SK-N-SH (cell line): ENCODE data around the gene PPIL4. TPM values are rescaled to one million over a fixed set of nuclear protein-coding genes. Genes with fewer than 3 reads are reported as not detected.

Source experiments
- CTCF ChIA-PET: fragments of 300-600, 350-600 bp; formaldehyde crosslinking; extraction: SDS; loops from one replicate; lab custom pipeline; 2021; lab: Yijun Ruan, JAX
- POLR2A ChIA-PET: fragments of 350-600 bp; sonication (Branson Sonifier 250); formaldehyde crosslinking; extraction: SDS; loops from one replicate; lab custom pipeline; 2020; ENCODE audit warnings: antibody characterized with exemption, inconsistent platforms; lab: Yijun Ruan, JAX
- DNase-seq: peaks from one replicate; pipeline ENCODE4 v3.0.0; 2012
- H2AFZ ChIP-seq: fragments of 200-600 bp; sonication (generic); 2 replicates; pipeline ENCODE4 v1.8.1; 2016; ENCODE audit warnings: antibody characterized with exemption, mild to moderate bottlenecking, low read depth
- H3F3A ChIP-seq: fragments of 200-600 bp; sonication (generic); replicated peaks from 2 replicates; pipeline ENCODE3; 2016; ENCODE audit warnings: antibody characterized with exemption, mild to moderate bottlenecking; ENCODE audit not compliant: insufficient read depth
- H3K27ac ChIP-seq, 2 experiments: fragments of 200-500 bp in 1 of 2; fragments of 200-600 bp in 1 of 2; sonication (Bioruptor generic) in 1 of 2; sonication (generic), shearing (Covaris generic) in 1 of 2; 2 replicates each; pipeline versions ENCODE4 v1.5.1 to v1.6.1; 2014 to 2016; ENCODE audit warnings: low read depth in 2 of 2, inconsistent platforms in 1 of 2, low read length in 1 of 2, mild to moderate bottlenecking in 1 of 2, mixed read lengths in 1 of 2
- H3K27me3 ChIP-seq: fragments of 200-600 bp; sonication (generic), shearing (Covaris generic); 2 replicates; pipeline ENCODE4 v1.6.1; 2016; ENCODE audit warnings: mixed run types; ENCODE audit not compliant: insufficient read depth
- H3K36me3 ChIP-seq, 2 experiments: fragments of 200-500 bp in 1 of 2; fragments of 200-600 bp in 1 of 2; sonication (Bioruptor generic) in 1 of 2; sonication (generic) in 1 of 2; replicated peaks in 1 of 2; 2 replicates each; pipeline versions ENCODE3 to v1.5.1; 2014 to 2016; ENCODE audit warnings: low read length in 1 of 2, mild to moderate bottlenecking in 1 of 2; ENCODE audit not compliant: insufficient read depth in 2 of 2, control insufficient read depth in 1 of 2
- H3K4me1 ChIP-seq, 2 experiments: fragments of 200-500 bp in 1 of 2; fragments of 200-600 bp in 1 of 2; sonication (Bioruptor generic) in 1 of 2; sonication (generic), shearing (Covaris generic) in 1 of 2; 2 replicates each; pipeline versions ENCODE4 v1.5.1 to v1.6.1; 2014 to 2016; ENCODE audit warnings: low read depth in 1 of 2, low read length in 1 of 2, mixed run types in 1 of 2; ENCODE audit not compliant: insufficient read depth in 2 of 2, control insufficient read depth in 1 of 2
- H3K4me2 ChIP-seq: fragments of 200-600 bp; sonication (generic), shearing (Covaris generic); 2 replicates; pipeline ENCODE4 v1.6.1; 2017; ENCODE audit warnings: mixed run types
- H3K4me3 ChIP-seq, 2 experiments: fragments of 200-500 bp in 1 of 2; fragments of 200-600 bp in 1 of 2; sonication (Bioruptor generic) in 1 of 2; sonication (generic), shearing (Covaris generic) in 1 of 2; 2 replicates each; pipeline versions ENCODE4 v1.5.1 to v1.8.1; 2014 to 2016; ENCODE audit warnings: low read depth in 2 of 2, inconsistent platforms in 1 of 2, low read length in 1 of 2, mild to moderate bottlenecking in 1 of 2, mixed read lengths in 1 of 2, moderate library complexity in 1 of 2
- H3K79me2 ChIP-seq: fragments of 200-600 bp; sonication (generic); 2 replicates; pipeline ENCODE4 v1.8.1; 2017; ENCODE audit warnings: mild to moderate bottlenecking; ENCODE audit not compliant: insufficient read depth
- H3K9ac ChIP-seq: fragments of 200-600 bp; sonication (generic); 2 replicates; pipeline ENCODE4 v1.6.1; 2017; ENCODE audit warnings: mixed run types
- H3K9me2 ChIP-seq: fragments of 200-600 bp; sonication (generic); 2 replicates; pipeline ENCODE4 v1.6.1; 2017; ENCODE audit warnings: mixed run types
- H3K9me3 ChIP-seq: fragments of 200-600 bp; sonication (generic); 2 replicates; pipeline ENCODE4 v1.6.1; 2017; ENCODE audit warnings: mixed run types, mild to moderate bottlenecking, moderate library complexity
- H4K20me1 ChIP-seq: fragments of 200-600 bp; sonication (generic); 2 replicates; pipeline ENCODE4 v1.6.1; 2017; ENCODE audit warnings: mild to moderate bottlenecking, mixed run types; ENCODE audit not compliant: insufficient read depth
- CHD2 ChIP-seq: fragments of 150-350 bp; IDR thresholded peaks from 2 replicates; pipeline ENCODE4 v1.6.1; 2018; ENCODE audit warnings: low read length; ENCODE audit not compliant: partially characterized antibody
- CTCF ChIP-seq: fragments of 200-600 bp; sonication (generic); IDR thresholded peaks from 2 replicates; pipeline ENCODE4 v1.6.1; 2017; ENCODE audit warnings: antibody characterized with exemption, mild to moderate bottlenecking, moderate library complexity
- ELF1 ChIP-seq: IDR thresholded peaks from 2 replicates; pipeline ENCODE4 v1.4.0; 2012
- EP300 ChIP-seq, 2 experiments: IDR thresholded peaks; 2 replicates each; pipeline versions ENCODE4 v1.4.0 to v1.6.1; 2012; ENCODE audit warnings: borderline replicate concordance in 1 of 2, low read depth in 1 of 2, low read length in 1 of 2
- FOXJ3 ChIP-seq: sonication (generic); formaldehyde crosslinking; IDR thresholded peaks from 2 replicates; pipeline ENCODE4 v1.5.1; 2020; ENCODE audit warnings: mild to moderate bottlenecking, missing genetic modification reagents
- FOXM1 ChIP-seq: IDR thresholded peaks from 2 replicates; pipeline ENCODE4 v1.4.0; 2012; ENCODE audit warnings: low read depth, mild to moderate bottlenecking
- MEF2A ChIP-seq: IDR thresholded peaks from 2 replicates; pipeline ENCODE4 v1.4.0; 2012; ENCODE audit warnings: low read depth, borderline replicate concordance
- NFIC ChIP-seq: IDR thresholded peaks from 2 replicates; pipeline ENCODE4 v1.4.0; 2012; ENCODE audit warnings: borderline replicate concordance
- NRF1 ChIP-seq: IDR thresholded peaks from 2 replicates; pipeline ENCODE4 v1.6.1; 2012; ENCODE audit warnings: low read depth, mild to moderate bottlenecking, low read length
- PBX3 ChIP-seq: IDR thresholded peaks from 2 replicates; pipeline ENCODE4; 2012
- REST ChIP-seq: IDR thresholded peaks from 2 replicates; pipeline ENCODE4 v1.6.1; 2012; ENCODE audit warnings: mild to moderate bottlenecking, low read depth, low read length, moderate library complexity
- TEAD4 ChIP-seq: IDR thresholded peaks from 2 replicates; pipeline ENCODE4 v1.4.0; 2012; ENCODE audit warnings: mild to moderate bottlenecking, borderline replicate concordance; ENCODE audit not compliant: insufficient read depth
- USF2 ChIP-seq: fragments of 150-350 bp; IDR thresholded peaks from 2 replicates; pipeline ENCODE4 v1.6.1; 2017; ENCODE audit warnings: antibody characterized with exemption, low read length, low read depth, borderline replicate concordance
- YY1 ChIP-seq: IDR thresholded peaks from 2 replicates; pipeline ENCODE4 v1.4.0; 2012; ENCODE audit warnings: low read depth, mild to moderate bottlenecking
- WGBS: methylation state at CpG from one replicate; pipeline ENCODE4 v1.1.6; 2017; ENCODE audit warnings: low lambda C conversion rate; 5-methylcytosine and 5-hydroxymethylcytosine counted together
- polyA plus RNA-seq, 3 experiments: library from polyadenylated mRNA; depleted of rRNA; stranded (reverse); fragments of >200 nt; gene quantifications; 2 replicates each; pipeline ENCODE4 v1.2.3, GENCODE V29; 2012

PPIL4 gene
- polyA plus RNA-seq, 1 of the 3 experiments (the other 2 are of a cell fraction) = 3.3 TPM

GRCh38 chr6:149563928-149564325 is 18.1 kb upstream of the PPIL4 start:
- peaks cover 24% of the 10 kb centered on the region for H3K79me2 ChIP-seq
- TF ChIP-seq PBX3 = peak; percentile 49
- no peak for TF ChIP-seq CTCF
- H3K4me1 ChIP-seq = peaks cover 2 to 4% of the 10 kb centered on the region in 2 experiments; a peak in 3 of 4 replicates
- no peak overlapping the region; the same call in 1 of the 2 replicates for H3K9ac ChIP-seq
- H3K9me3 ChIP-seq = no peaks in the 10 kb centered on the region
- H3K9me2 ChIP-seq = no peaks in the 10 kb centered on the region
- WGBS = 28% methylated on average over 3 of the region's 3 CpGs
- no peaks in the 10 kb centered on the region for H3K36me3 ChIP-seq
- H4K20me1 ChIP-seq = peaks cover 11% of the 10 kb centered on the region; the same call in 1 of the 2 replicates
- ChIA-PET CTCF (interaction anchor here (0.7 to 2.0 kb wide), 3 partner anchors 18 to 302 kb away, joined by 3 to 9 read pairs (median 3); partner anchors contain the start of gene PPIL4), POLR2A (no interaction called here)
- peak overlapping the region; percentile 63; the same call in 1 of the 2 replicates for H2AFZ ChIP-seq
- peak overlapping the region; percentile 66; the same call in 1 of the 2 replicates for H3K4me2 ChIP-seq
- no peaks in the 10 kb centered on the region for H3K27me3 ChIP-seq
- H3K27ac ChIP-seq = peak overlapping the region in 1 of 2 experiments; percentile 86; a peak in 2 of 4 replicates
- H3K4me3 ChIP-seq = peak overlapping the region in 1 of 2 experiments; percentile 16; a peak in 1 of 4 replicates
- DNase-seq = no peak
- H3F3A ChIP-seq = peaks cover 33% of the 10 kb centered on the region

DNA sequence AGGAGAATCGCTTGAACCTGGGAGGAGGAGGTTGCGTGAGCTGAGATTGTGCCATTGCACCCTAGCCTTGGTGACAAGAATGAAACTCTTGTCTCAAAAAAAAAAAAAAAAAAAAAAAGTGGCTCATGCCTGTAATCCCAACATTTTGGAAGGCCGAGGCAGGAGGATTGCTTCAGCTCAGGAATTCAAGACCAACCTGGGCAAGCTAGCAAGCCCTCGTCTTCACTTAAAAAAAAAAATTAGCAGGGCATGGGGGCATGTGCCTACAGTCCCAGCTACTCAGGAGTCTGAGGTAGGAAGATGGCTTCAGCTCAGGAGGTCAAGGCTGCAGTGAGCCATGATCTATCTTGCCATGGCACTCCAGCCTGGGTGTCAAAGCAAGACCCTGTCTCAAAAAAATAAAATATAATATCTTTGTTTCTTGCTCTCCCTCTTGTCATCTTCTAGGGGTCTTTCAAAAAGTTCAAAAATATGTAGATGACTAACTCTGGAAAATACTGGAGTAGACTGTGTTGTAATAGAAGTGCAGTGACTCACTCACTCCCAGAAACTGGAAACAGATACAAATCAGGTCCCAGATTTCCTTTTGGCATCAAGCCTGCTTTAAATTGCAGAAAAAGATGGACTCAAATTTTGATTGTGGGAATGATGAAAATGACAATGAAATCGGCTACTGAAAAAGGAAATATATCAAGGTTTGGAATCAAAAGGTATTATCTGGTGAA is 17.5 kb upstream of the PPIL4 start:
- Histone ChIP-seq H3K4me2 (peak overlapping the region; percentile 66; the same call in 1 of the 2 replicates), H3F3A (peaks cover 33% of the 10 kb centered on the region), H3K4me3 (peak overlapping the region in 1 of 2 experiments; percentile 16; a peak in 1 of 4 replicates), H3K27me3 (no peaks in the 10 kb centered on the region), H3K79me2 (peaks cover 19% of the 10 kb centered on the region), H2AFZ (peak overlapping the region; percentile 79; the same call in 1 of the 2 replicates), H3K9me3 (no peaks in the 10 kb centered on the region), H4K20me1 (peaks cover 11% of the 10 kb centered on the region; the same call in 1 of the 2 replicates), H3K27ac (peak overlapping the region in 1 of 2 experiments; percentile 86; a peak in 2 of 4 replicates), H3K9me2 (no peaks in the 10 kb centered on the region), H3K4me1 (peaks cover 2 to 4% of the 10 kb centered on the region in 2 experiments; a peak in 3 of 4 replicates), H3K36me3 (no peaks in the 10 kb centered on the region), H3K9ac (peak overlapping the region; percentile 20; the same call in 1 of the 2 replicates)
- DNase-seq = no peak
- WGBS = 41% methylated on average over 5 of the region's 5 CpGs
- ChIA-PET POLR2A (no interaction called here), CTCF (interaction anchor here (0.7 to 1.8 kb wide), 4 partner anchors 12 to 302 kb away, joined by 3 to 8 read pairs (median 6); partner anchors contain the start of gene PPIL4)
- no peak for TF ChIP-seq ELF1
- no peak for TF ChIP-seq TEAD4
- 0 out of 2 replicates have a peak, but pooled peaks have one; percentile 42 for TF ChIP-seq MEF2A
- TF ChIP-seq CHD2 = no peak
- no peak for TF ChIP-seq NRF1
- peak; percentile 86 for TF ChIP-seq NFIC
- TF ChIP-seq EP300 (IDR thresholded peaks at IDR 0.05; ENCODE audit: borderline replicate concordance in 1 of 2, low read depth in 1 of 2, low read length in 1 of 2) = peak in 1 of 2 experiments; percentile 59; a peak in 1 of 4 replicates
- no peak for TF ChIP-seq YY1
- no peak for TF ChIP-seq USF2
- TF ChIP-seq FOXJ3 (CRISPR knock-in tag) = no peak
- no peak for TF ChIP-seq FOXM1
- TF ChIP-seq REST = no peak
- TF ChIP-seq PBX3 = peak; percentile 40; the same call in 1 of the 2 replicates
